Liver (tissue), 9 donors: ENCODE data around the gene KRTAP2-3. TPM values are rescaled to one million over a fixed set of nuclear protein-coding genes. Genes with fewer than 3 reads are reported as not detected.

ENCODE experiments used
- DNase-seq: peaks from one replicate; pipeline ENCODE4 v3.0.0-alpha.2; 2017; ENCODE audit warnings: low spot score
- H3K27ac ChIP-seq, 2 donors: one replicate each; pipeline ENCODE4 v1.7.0; 2013; ENCODE audit warnings: inconsistent platforms in 2 of 2, low read length in 2 of 2, control low read depth in 1 of 2, low read depth in 1 of 2, mild to moderate bottlenecking in 1 of 2
- H3K27me3 ChIP-seq, 4 donors: one replicate each; pipeline versions ENCODE4 v1.6.1 to v1.7.0; 2013; ENCODE audit warnings: low read length in 3 of 4, inconsistent platforms in 1 of 4, mild to moderate bottlenecking in 1 of 4, moderate library complexity in 1 of 4; ENCODE audit not compliant: control insufficient read depth in 4 of 4, insufficient read depth in 4 of 4
- H3K36me3 ChIP-seq, 4 donors: one replicate each; pipeline versions ENCODE4 v1.6.1 to v1.7.0; 2013; ENCODE audit warnings: low read length in 3 of 4, mild to moderate bottlenecking in 3 of 4, low read depth in 1 of 4, moderate library complexity in 1 of 4; ENCODE audit not compliant: control insufficient read depth in 4 of 4, insufficient read depth in 3 of 4
- H3K4me1 ChIP-seq, 4 donors: one replicate each; pipeline versions ENCODE4 v1.6.1 to v1.7.0; 2013; ENCODE audit warnings: low read length in 3 of 4, mild to moderate bottlenecking in 3 of 4, moderate library complexity in 1 of 4; ENCODE audit not compliant: control insufficient read depth in 4 of 4, insufficient read depth in 4 of 4
- H3K4me3 ChIP-seq, 3 donors: one replicate each; pipeline versions ENCODE4 v1.6.1 to v1.7.0; 2013; ENCODE audit warnings: low read length in 3 of 3, control low read depth in 1 of 3, low read depth in 1 of 3, mild to moderate bottlenecking in 1 of 3
- H3K9ac ChIP-seq, 2 donors: one replicate each; pipeline ENCODE4 v1.7.0; 2013; ENCODE audit warnings: low read length in 2 of 2, mild to moderate bottlenecking in 2 of 2, moderate library complexity in 2 of 2, control low read depth in 1 of 2, low read depth in 1 of 2
- H3K9me3 ChIP-seq, 4 donors: one replicate each; pipeline versions ENCODE4 v1.6.1 to v1.7.0; 2013; ENCODE audit warnings: low read length in 3 of 4; ENCODE audit not compliant: control insufficient read depth in 4 of 4
- FOXA1 ChIP-seq: IDR thresholded peaks from 2 replicates; pipeline ENCODE4 v1.6.1; 2016; ENCODE audit warnings: antibody characterized with exemption
- GABPA ChIP-seq, 2 donors: IDR thresholded peaks in 1 of 2; conservative IDR thresholded peaks in 1 of 2; 2 replicates each; pipeline ENCODE4 v1.6.1; 2016; ENCODE audit warnings: antibody characterized with exemption in 2 of 2, mild to moderate bottlenecking in 1 of 2, moderate library complexity in 1 of 2
- HNF4A ChIP-seq, 2 donors: conservative IDR thresholded peaks; 2 replicates each; pipeline ENCODE4 v1.6.1; 2016; ENCODE audit warnings: antibody characterized with exemption in 2 of 2, mild to moderate bottlenecking in 2 of 2
- JUND ChIP-seq, 2 donors: IDR thresholded peaks; 2 replicates each; pipeline ENCODE4 v1.6.1; 2016; ENCODE audit warnings: antibody characterized with exemption in 2 of 2
- NR2F2 ChIP-seq: IDR thresholded peaks from 2 replicates; pipeline ENCODE4 v1.6.1; 2016; ENCODE audit warnings: antibody characterized with exemption
- REST ChIP-seq: IDR thresholded peaks from 2 replicates; pipeline ENCODE4 v1.6.1; 2016; ENCODE audit warnings: antibody characterized with exemption, mild to moderate bottlenecking
- RXRA ChIP-seq, 2 donors: IDR thresholded peaks; 2 replicates each; pipeline ENCODE4 v1.6.1; 2017 to 2018; ENCODE audit warnings: antibody characterized with exemption in 2 of 2, mild to moderate bottlenecking in 1 of 2
- TAF1 ChIP-seq: conservative IDR thresholded peaks from 2 replicates; pipeline ENCODE4 v1.6.1; 2016; ENCODE audit warnings: antibody characterized with exemption, mild to moderate bottlenecking
- YY1 ChIP-seq: IDR thresholded peaks from 2 replicates; pipeline ENCODE4 v1.6.1; 2016; ENCODE audit warnings: antibody characterized with exemption, mild to moderate bottlenecking
- ZBTB33 ChIP-seq: IDR thresholded peaks from 2 replicates; pipeline ENCODE4 v1.6.1; 2016; ENCODE audit warnings: antibody characterized with exemption
- WGBS: extraction: QIAGEN DNeasy Blood & Tissue Kit; methylation state at CpG from one replicate; pipeline ENCODE4 v1.1.7; 2013; 5-methylcytosine and 5-hydroxymethylcytosine counted together
- polyA plus RNA-seq, 2 donors: library from polyadenylated mRNA; stranded (reverse) in 1 of 2; unstranded in 1 of 2; fragments of 200-250 nt in 1 of 2; fragments of >200 nt in 1 of 2; fragmentation: Nextera tagmentation in 1 of 2; extraction: Ambion mirVana in 1 of 2; gene quantifications; one replicate each; pipeline versions ENCODE4 v1.2.1 to v1.2.3, GENCODE V29; 2013 to 2015
- total RNA-seq, 2 donors: library from RNA; depleted of rRNA; stranded (reverse); fragments of >200 nt; gene quantifications; one replicate each; pipeline ENCODE4 v1.2.3, GENCODE V29; 2014
- donor health status: healthy.
- donor health status: healthy.
- donor health status: healthy.
- donor health status: healthy.
- donor health status: healthy.

The KRTAP2-3 gene
- total and polyA plus RNA-seq, 4 donors: not detected

GRCh38 chr17:41009936-41010335 is 50.0 kb downstream of the KRTAP2-3 start:
- Histone ChIP-seq H3K4me1 (no peaks in the 10 kb centered on the region), H3K9ac (no peak overlapping the region), H3K27me3 (no peaks in the 10 kb centered on the region)

GRCh38 chr17:41009301-41009760 is 50.6 kb downstream of the KRTAP2-3 start:
- Histone ChIP-seq H3K4me3 (no peak overlapping the region), H3K9me3 (no peaks in the 10 kb centered on the region), H3K9ac (no peak overlapping the region), H3K27me3 (peaks cover 0 to 2% (median 0%) of the 10 kb centered on the region in 4 donors), H3K27ac (no peak overlapping the region), H3K4me1 (no peaks in the 10 kb centered on the region), H3K36me3 (no peaks in the 10 kb centered on the region)
- TF ChIP-seq REST (no peak), GABPA (IDR thresholded peaks at IDR 0.05 in 1 of 2, conservative IDR thresholded peaks at IDR 0.05 in 1 of 2) (no peak), JUND (IDR thresholded peaks at IDR 0.05) (no peak), YY1 (no peak), TAF1 (no peak), RXRA (IDR thresholded peaks at IDR 0.05) (no peak), FOXA1 (no peak), ZBTB33 (no peak), NR2F2 (no peak), HNF4A (conservative IDR thresholded peaks at IDR 0.05) (no peak)
- WGBS: 42% methylated on average over 4 of the region's 4 CpGs
- DNase-seq: no peak

More at GRCh38 chr17:41009936-41010335, 50.0 kb downstream of the KRTAP2-3 start:
- no peak overlapping the region for H3K27ac ChIP-seq
- no peak for TF ChIP-seq FOXA1
- H3K4me3 ChIP-seq: no peak overlapping the region
- H3K9me3 ChIP-seq: no peaks in the 10 kb centered on the region
- no peaks in the 10 kb centered on the region for H3K36me3 ChIP-seq
- 93% methylated on average over 1 of the region's 1 CpG for WGBS
- DNase-seq: no peak

Other genes starting within 250 kb of the KRTAP2-3 start
Only the 30 nearest of the 38 such genes appear.
- gene KRT20, start 174.9 kb downstream of the KRTAP2-3 start, total RNA-seq: not detected
- gene KRT20, start 174.9 kb downstream of the KRTAP2-3 start, polyA plus RNA-seq: not detected
- gene KRT23, start 122.5 kb downstream of the KRTAP2-3 start, total RNA-seq: 1 to 10 TPM in 1 of 2 donors, under 1 TPM in 1; 0.09 to 1.3 TPM
- under 1 TPM in 1 of 2 donors, not detected in 1; 0.24 TPM for gene KRT23, start 122.5 kb downstream of the KRTAP2-3 start, polyA plus RNA-seq
- gene KRT39, start 93.2 kb downstream of the KRTAP2-3 start, total RNA-seq: not detected
- gene KRT39, start 93.2 kb downstream of the KRTAP2-3 start, polyA plus RNA-seq: not detected
- not detected for gene KRT40, start 75.8 kb downstream of the KRTAP2-3 start, total RNA-seq
- gene KRT40, start 75.8 kb downstream of the KRTAP2-3 start, polyA plus RNA-seq: not detected
- not detected for gene KRTAP3-3, start 66.0 kb downstream of the KRTAP2-3 start, total RNA-seq
- gene KRTAP3-3, start 66.0 kb downstream of the KRTAP2-3 start, polyA plus RNA-seq: not detected
- gene KRTAP3-2, start 60.2 kb downstream of the KRTAP2-3 start, total RNA-seq: not detected
- not detected for gene KRTAP3-2, start 60.2 kb downstream of the KRTAP2-3 start, polyA plus RNA-seq
- not detected for gene KRTAP3-1, start 51.0 kb downstream of the KRTAP2-3 start, total RNA-seq
- not detected for gene KRTAP3-1, start 51.0 kb downstream of the KRTAP2-3 start, polyA plus RNA-seq
- not detected for gene KRTAP1-5, start 32.9 kb downstream of the KRTAP2-3 start, total RNA-seq
- gene KRTAP1-5, start 32.9 kb downstream of the KRTAP2-3 start, polyA plus RNA-seq: not detected
- gene KRTAP1-4, start 29.9 kb downstream of the KRTAP2-3 start, total RNA-seq: not detected
- gene KRTAP1-4, start 29.9 kb downstream of the KRTAP2-3 start, polyA plus RNA-seq: not detected
- gene KRTAP1-3, start 25.2 kb downstream of the KRTAP2-3 start, total RNA-seq: not detected
- not detected for gene KRTAP1-3, start 25.2 kb downstream of the KRTAP2-3 start, polyA plus RNA-seq
- gene KRTAP1-1, start 18.7 kb downstream of the KRTAP2-3 start, total RNA-seq: not detected
- not detected for gene KRTAP1-1, start 18.7 kb downstream of the KRTAP2-3 start, polyA plus RNA-seq
- gene KRTAP2-1, start 12.8 kb downstream of the KRTAP2-3 start, total RNA-seq: not detected
- gene KRTAP2-1, start 12.8 kb downstream of the KRTAP2-3 start, polyA plus RNA-seq: not detected
- not detected for gene KRTAP2-2, start 4.9 kb downstream of the KRTAP2-3 start, total RNA-seq
- gene KRTAP2-2, start 4.9 kb downstream of the KRTAP2-3 start, polyA plus RNA-seq: not detected
- not detected for gene KRTAP2-4, start 5.8 kb upstream of the KRTAP2-3 start, total RNA-seq
- not detected for gene KRTAP2-4, start 5.8 kb upstream of the KRTAP2-3 start, polyA plus RNA-seq
- gene KRTAP4-7, start 24.0 kb upstream of the KRTAP2-3 start, total RNA-seq: not detected
- not detected for gene KRTAP4-7, start 24.0 kb upstream of the KRTAP2-3 start, polyA plus RNA-seq
- gene KRTAP4-8, start 38.0 kb upstream of the KRTAP2-3 start, total RNA-seq: not detected
- not detected for gene KRTAP4-8, start 38.0 kb upstream of the KRTAP2-3 start, polyA plus RNA-seq
- not detected for gene KRTAP4-16, start 42.1 kb upstream of the KRTAP2-3 start, total RNA-seq
- not detected for gene KRTAP4-16, start 42.1 kb upstream of the KRTAP2-3 start, polyA plus RNA-seq
- gene KRTAP4-9, start 45.3 kb upstream of the KRTAP2-3 start, total RNA-seq: not detected
- gene KRTAP4-9, start 45.3 kb upstream of the KRTAP2-3 start, polyA plus RNA-seq: not detected
- gene KRTAP4-11, start 58.3 kb upstream of the KRTAP2-3 start, total RNA-seq: not detected
- not detected for gene KRTAP4-11, start 58.3 kb upstream of the KRTAP2-3 start, polyA plus RNA-seq
- gene KRTAP4-12, start 64.1 kb upstream of the KRTAP2-3 start, total RNA-seq: not detected
- gene KRTAP4-12, start 64.1 kb upstream of the KRTAP2-3 start, polyA plus RNA-seq: not detected
- not detected for gene KRTAP4-6, start 80.4 kb upstream of the KRTAP2-3 start, total RNA-seq
- not detected for gene KRTAP4-6, start 80.4 kb upstream of the KRTAP2-3 start, polyA plus RNA-seq
- not detected for gene KRTAP4-5, start 89.7 kb upstream of the KRTAP2-3 start, total RNA-seq
- gene KRTAP4-5, start 89.7 kb upstream of the KRTAP2-3 start, polyA plus RNA-seq: not detected
- not detected for gene KRTAP4-4, start 100.6 kb upstream of the KRTAP2-3 start, total RNA-seq
- gene KRTAP4-4, start 100.6 kb upstream of the KRTAP2-3 start, polyA plus RNA-seq: not detected
- gene KRTAP4-3, start 108.1 kb upstream of the KRTAP2-3 start, total RNA-seq: not detected
- not detected for gene KRTAP4-3, start 108.1 kb upstream of the KRTAP2-3 start, polyA plus RNA-seq
- not detected for gene KRTAP4-2, start 118.1 kb upstream of the KRTAP2-3 start, total RNA-seq
- gene KRTAP4-2, start 118.1 kb upstream of the KRTAP2-3 start, polyA plus RNA-seq: not detected
- gene KRTAP4-1, start 124.8 kb upstream of the KRTAP2-3 start, total RNA-seq: not detected
- not detected for gene KRTAP4-1, start 124.8 kb upstream of the KRTAP2-3 start, polyA plus RNA-seq
- gene KRTAP9-1, start 129.8 kb upstream of the KRTAP2-3 start, total RNA-seq: not detected
- not detected for gene KRTAP9-1, start 129.8 kb upstream of the KRTAP2-3 start, polyA plus RNA-seq
- gene KRTAP9-2, start 166.5 kb upstream of the KRTAP2-3 start, total RNA-seq: not detected
- not detected for gene KRTAP9-2, start 166.5 kb upstream of the KRTAP2-3 start, polyA plus RNA-seq
- gene KRTAP9-3, start 172.3 kb upstream of the KRTAP2-3 start, total RNA-seq: not detected
- gene KRTAP9-3, start 172.3 kb upstream of the KRTAP2-3 start, polyA plus RNA-seq: not detected
- not detected for gene KRTAP9-8, start 177.9 kb upstream of the KRTAP2-3 start, total RNA-seq
- not detected for gene KRTAP9-8, start 177.9 kb upstream of the KRTAP2-3 start, polyA plus RNA-seq